HG03108 (cell line): ENCODE measurements around the gene MEPE.

Experiments used
- ATAC-seq: cut with Tn5 transposase; IDR thresholded peaks from one replicate; pipeline ENCODE4 v1.9.1; 2021; ENCODE audit warnings: moderate library complexity; ENCODE audit not compliant: unreplicated experiment

MEPE gene

GRCh38 chr4:87832669-87833068 is at the start of gene MEPE:
Gene MEPE (plus strand): TSS chr4:87832969. CDS start chr4:87834715, 1,746 bp downstream.
- no peak for ATAC-seq

- no peak for ATAC-seq
Measured at GRCh38 chr4:87783781-87784180, 49.0 kb upstream of the MEPE start.

GRCh38 chr4:87785731-87786509 is 46.8 kb upstream of the MEPE start:
- no peak for ATAC-seq

- no peak for ATAC-seq
Measured at GRCh38 chr4:87799301-87800113, 33.3 kb upstream of the MEPE start, which contains the start of gene IBSP. Gene IBSP (plus strand): TSS chr4:87799554. CDS start chr4:87802362, 2,808 bp downstream.

GRCh38 chr4:87802858-87803257 is 29.9 kb upstream of the MEPE start:
- no peak for ATAC-seq

GRCh38 chr4:87803421-87803820 is 29.3 kb upstream of the MEPE start:
- no peak for ATAC-seq

- no peak for ATAC-seq
Measured at GRCh38 chr4:87804871-87805270, 27.9 kb upstream of the MEPE start.

- no peak for ATAC-seq
Measured at GRCh38 chr4:87805971-87806370, 26.8 kb upstream of the MEPE start.

GRCh38 chr4:87806520-87806919 is 26.2 kb upstream of the MEPE start:
- no peak for ATAC-seq

GRCh38 chr4:87807402-87807801 is 25.4 kb upstream of the MEPE start:
- no peak for ATAC-seq

- no peak for ATAC-seq
Measured at GRCh38 chr4:87811977-87812376, 20.8 kb upstream of the MEPE start.

GRCh38 chr4:87819281-87819919 is 13.4 kb upstream of the MEPE start:
- no peak for ATAC-seq

- ATAC-seq = no peak
Measured at GRCh38 chr4:87823200-87823599, 9.6 kb upstream of the MEPE start.

- no peak for ATAC-seq
Measured at GRCh38 chr4:87823724-87824123, 9.0 kb upstream of the MEPE start.

- ATAC-seq = no peak
Measured at GRCh38 chr4:87824352-87824751, 8.4 kb upstream of the MEPE start.

- no peak for ATAC-seq
Measured at GRCh38 chr4:87834401-87834800, 1.6 kb downstream of the MEPE start.

- ATAC-seq = no peak
Measured at GRCh38 chr4:87835197-87835596, 2.4 kb downstream of the MEPE start.

GRCh38 chr4:87835743-87836142 is 3.0 kb downstream of the MEPE start:
- no peak for ATAC-seq

- no peak for ATAC-seq
Measured at GRCh38 chr4:87838205-87838604, 5.4 kb downstream of the MEPE start.

- ATAC-seq = no peak
Measured at GRCh38 chr4:87838890-87839591, 6.3 kb downstream of the MEPE start.

GRCh38 chr4:87839592-87839946 is 6.8 kb downstream of the MEPE start:
- no peak for ATAC-seq
